Dendritic cell treated with granulocyte-macrophage colony-stimulating factor and Interleukin-4, amounts not matched to agents 40 ng/mL and 50 ng/mL, for 4 days (primary cell): Measurements from ENCODE around the gene RNF157.
"Not testable (repeated sequence)": the region's sequence is repeated elsewhere in the genome, so short reads cannot be mapped to it uniquely, and the experiment has no call there.

Experiments used
- H3K27ac Mint-ChIP-seq: one replicate; pipeline ENCODE4 v1.8.0; 2022; ENCODE audit warnings: mild to moderate bottlenecking, mixed read lengths
- H3K27me3 Mint-ChIP-seq: one replicate; pipeline ENCODE4 v1.8.0; 2022; ENCODE audit warnings: mild to moderate bottlenecking, mixed read lengths
- H3K36me3 Mint-ChIP-seq: one replicate; pipeline ENCODE4 v1.8.0; 2022; ENCODE audit warnings: low read depth, mixed read lengths
- H3K4me1 Mint-ChIP-seq: one replicate; pipeline ENCODE4 v1.8.0; 2022; ENCODE audit warnings: low read depth, mixed read lengths
- H3K4me3 Mint-ChIP-seq: one replicate; pipeline ENCODE4 v1.8.0; 2022; ENCODE audit warnings: mild to moderate bottlenecking, moderate library complexity, mixed read lengths
- H3K9me3 Mint-ChIP-seq: one replicate; pipeline ENCODE4 v1.8.0; 2022; ENCODE audit warnings: mixed read lengths
- intact Hi-C: fragments of 100-400 bp; cut with micrococcal nuclease; formaldehyde crosslinking; loops from one replicate; pipeline ENCODE4 v1.15.0; 2022

The RNF157 gene

DNA sequence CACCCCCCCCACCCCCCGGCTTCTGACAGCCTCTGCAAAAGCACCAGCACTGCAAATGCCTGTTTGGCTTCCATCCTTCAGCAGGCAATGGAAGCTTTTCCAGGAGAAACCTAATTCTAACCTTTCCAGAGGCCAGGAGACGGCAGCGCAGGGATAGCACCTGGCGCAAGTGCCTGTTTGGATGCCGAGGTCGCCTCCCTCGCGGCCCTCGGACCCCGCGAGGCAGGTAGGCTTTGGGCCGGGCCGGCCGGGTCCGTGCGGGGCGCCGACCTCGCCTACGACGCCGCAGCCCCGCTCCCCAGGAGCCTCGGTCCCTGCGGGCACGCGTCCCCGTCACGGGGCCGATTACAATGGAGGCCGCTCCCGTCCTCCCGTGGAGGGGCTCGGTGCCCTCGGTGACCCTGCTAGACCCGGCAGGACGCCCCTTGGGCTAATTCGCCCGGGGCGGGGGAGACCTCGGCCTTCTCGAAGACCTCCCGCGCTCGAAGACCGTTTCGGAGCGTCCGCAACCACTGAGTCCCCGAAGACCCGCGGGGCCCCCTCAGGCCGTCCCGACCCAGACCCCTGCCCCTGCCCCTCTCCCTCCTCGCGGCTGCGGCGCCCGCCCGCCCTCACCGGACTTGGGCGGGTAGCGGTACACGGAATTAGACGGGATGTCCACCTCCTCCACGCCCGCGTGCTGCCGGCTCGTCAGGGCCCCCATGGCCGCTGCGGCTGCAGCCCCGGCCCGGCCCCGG is 587 bp downstream of the RNF157 start:
- no peaks in the 10 kb centered on the region for H3K36me3 Mint-ChIP-seq
- intact Hi-C loops, result loop anchor here (5.0 kb wide), 1 partner anchor 38 kb away; no protein-coding TSS in a partner anchor
- H3K4me3 Mint-ChIP-seq, result peak overlapping the region; percentile 53
- H3K27me3 Mint-ChIP-seq, result peaks cover 67% of the 10 kb centered on the region
- H3K9me3 Mint-ChIP-seq, result no peaks in the 10 kb centered on the region
- no peak overlapping the region for H3K27ac Mint-ChIP-seq
- peaks cover 14% of the 10 kb centered on the region for H3K4me1 Mint-ChIP-seq

DNA sequence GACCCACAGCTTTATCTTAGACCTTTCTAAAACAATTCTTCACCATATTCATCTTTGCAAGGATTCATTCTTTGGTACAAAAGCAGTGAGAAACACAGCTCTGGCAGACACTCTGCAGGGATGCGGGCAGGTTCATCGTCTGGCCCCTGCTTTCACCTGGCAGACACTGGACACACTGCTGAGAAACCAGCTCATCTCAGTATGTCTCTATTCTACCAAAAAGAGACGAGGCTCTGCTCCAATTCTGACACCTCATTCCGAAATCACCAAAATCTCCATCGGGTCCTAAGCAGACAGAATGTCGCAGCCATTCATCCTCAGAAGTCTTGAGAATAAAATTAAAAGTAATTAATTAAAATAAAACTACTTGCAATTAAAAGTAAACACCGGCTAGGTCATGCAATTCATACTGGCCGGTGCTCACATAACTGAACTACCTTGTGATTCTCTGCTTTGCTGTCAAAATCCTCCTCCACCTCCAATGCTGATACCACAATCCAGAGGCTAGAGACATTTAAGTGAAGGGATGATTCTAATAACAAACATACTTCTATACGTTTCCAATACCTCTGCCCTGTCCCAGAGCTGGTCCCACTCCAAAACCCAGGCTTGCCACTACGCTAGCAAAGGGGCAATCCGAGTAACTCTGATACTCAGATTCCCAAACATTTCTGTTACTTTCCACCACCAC is 1.3 kb downstream of the RNF157 start:
- no peak overlapping the region for H3K27ac Mint-ChIP-seq
- H3K4me3 Mint-ChIP-seq, result no peak overlapping the region
- H3K27me3 Mint-ChIP-seq, result peaks cover 60% of the 10 kb centered on the region
- H3K4me1 Mint-ChIP-seq, result peaks cover 11% of the 10 kb centered on the region
- intact Hi-C loops, result no loop called here
- no peaks in the 10 kb centered on the region for H3K9me3 Mint-ChIP-seq
- H3K36me3 Mint-ChIP-seq, result no peaks in the 10 kb centered on the region

DNA sequence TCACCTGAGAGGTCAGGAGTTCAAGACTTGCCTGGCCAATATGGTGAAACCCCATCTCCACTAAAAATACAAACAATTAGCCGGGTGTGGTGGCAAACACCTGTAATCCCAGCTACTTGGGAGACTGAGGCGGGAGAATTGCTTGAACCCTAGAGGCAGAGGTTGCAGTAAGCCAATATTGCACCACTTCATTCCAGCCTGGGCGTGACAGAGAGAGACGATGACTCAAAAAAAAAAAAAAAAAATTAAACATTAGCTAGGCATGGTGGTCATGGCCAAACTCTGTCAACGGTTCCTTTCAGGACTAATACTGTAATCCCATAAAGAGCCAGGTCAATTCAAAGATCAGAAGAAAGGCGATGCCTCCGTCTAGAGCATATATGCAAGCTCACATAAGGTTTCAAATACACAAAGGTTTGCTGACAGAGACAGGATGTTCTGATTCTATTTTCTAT is 2.4 kb downstream of the RNF157 start:
- intact Hi-C loops, result no loop called here
- peaks cover 9% of the 10 kb centered on the region for H3K4me1 Mint-ChIP-seq
- peaks cover 57% of the 10 kb centered on the region for H3K27me3 Mint-ChIP-seq
- H3K9me3 Mint-ChIP-seq, result no peaks in the 10 kb centered on the region
- no peak overlapping the region for H3K4me3 Mint-ChIP-seq
- no peak overlapping the region for H3K27ac Mint-ChIP-seq
- no peaks in the 10 kb centered on the region for H3K36me3 Mint-ChIP-seq

DNA sequence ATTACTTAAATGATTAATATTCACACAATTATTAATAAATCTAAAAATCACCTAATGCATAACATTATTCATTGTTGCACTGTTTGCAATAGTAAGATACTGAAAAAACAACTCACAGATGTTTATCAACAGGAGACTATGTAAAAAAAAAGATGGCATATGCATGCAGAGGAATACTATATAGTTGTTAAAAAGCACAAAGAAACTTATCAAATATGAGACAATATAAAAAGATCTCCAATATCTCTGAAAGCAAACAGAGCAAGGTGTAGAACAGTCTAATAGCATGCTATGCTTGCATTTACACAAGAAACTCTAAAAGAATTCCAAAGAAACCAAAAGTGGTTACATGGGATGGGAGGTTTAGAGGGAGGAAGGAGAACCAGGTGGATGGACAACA is 3.7 kb downstream of the RNF157 start:
- H3K4me1 Mint-ChIP-seq, result peaks cover 9% of the 10 kb centered on the region
- no peaks in the 10 kb centered on the region for H3K36me3 Mint-ChIP-seq
- H3K27me3 Mint-ChIP-seq, result peaks cover 48% of the 10 kb centered on the region
- H3K9me3 Mint-ChIP-seq, result no peaks in the 10 kb centered on the region
- H3K4me3 Mint-ChIP-seq, result no peak overlapping the region
- intact Hi-C loops, result no loop called here
- H3K27ac Mint-ChIP-seq, result no peak overlapping the region

DNA sequence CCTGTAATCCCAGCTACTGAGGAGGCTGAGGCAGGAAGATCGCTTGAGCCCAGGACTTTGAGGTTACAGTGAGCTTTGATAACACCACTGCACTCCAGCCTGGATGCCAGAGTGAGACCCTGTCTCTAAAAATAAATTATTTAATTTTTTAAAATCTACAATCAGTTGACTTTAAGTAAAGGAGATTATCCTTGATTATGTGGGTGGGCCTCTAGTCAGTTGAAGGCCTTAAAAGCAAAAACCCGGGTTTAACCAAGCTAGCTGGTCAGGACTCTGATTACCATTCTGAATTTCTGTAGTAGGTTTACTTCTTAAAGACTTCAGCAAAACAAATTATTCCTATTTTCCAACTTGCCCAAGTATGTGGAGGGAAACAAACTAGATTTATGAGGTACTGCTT is 4.4 kb downstream of the RNF157 start:
- Mint-ChIP-seq H3K4me1 (peaks cover 3% of the 10 kb centered on the region), H3K4me3 (no peak overlapping the region), H3K27me3 (peaks cover 41% of the 10 kb centered on the region), H3K36me3 (no peaks in the 10 kb centered on the region), H3K9me3 (no peaks in the 10 kb centered on the region), H3K27ac (no peak overlapping the region)
- intact Hi-C loops, result no loop called here

DNA sequence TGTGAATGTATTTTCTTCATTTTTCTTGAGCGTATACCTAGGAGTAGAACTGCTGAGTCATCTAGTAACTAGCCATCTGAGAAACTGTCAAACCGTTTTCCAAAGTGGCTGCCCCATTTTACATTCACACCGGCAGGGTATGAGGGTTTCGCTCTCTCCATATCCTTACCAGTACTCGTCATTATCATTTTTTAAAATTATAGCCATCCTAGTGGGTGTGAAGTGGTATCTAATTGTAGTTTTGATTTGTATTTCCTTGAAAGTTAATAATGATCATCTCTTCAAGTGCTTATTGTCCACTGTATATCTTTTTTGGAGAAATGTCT is 6.0 kb downstream of the RNF157 start:
- H3K27me3 Mint-ChIP-seq, result peaks cover 43% of the 10 kb centered on the region
- no peaks in the 10 kb centered on the region for H3K9me3 Mint-ChIP-seq
- no peak overlapping the region for H3K27ac Mint-ChIP-seq
- H3K4me3 Mint-ChIP-seq, result no peak overlapping the region
- intact Hi-C loops, result no loop called here
- H3K4me1 Mint-ChIP-seq, result no peaks in the 10 kb centered on the region
- no peaks in the 10 kb centered on the region for H3K36me3 Mint-ChIP-seq

DNA sequence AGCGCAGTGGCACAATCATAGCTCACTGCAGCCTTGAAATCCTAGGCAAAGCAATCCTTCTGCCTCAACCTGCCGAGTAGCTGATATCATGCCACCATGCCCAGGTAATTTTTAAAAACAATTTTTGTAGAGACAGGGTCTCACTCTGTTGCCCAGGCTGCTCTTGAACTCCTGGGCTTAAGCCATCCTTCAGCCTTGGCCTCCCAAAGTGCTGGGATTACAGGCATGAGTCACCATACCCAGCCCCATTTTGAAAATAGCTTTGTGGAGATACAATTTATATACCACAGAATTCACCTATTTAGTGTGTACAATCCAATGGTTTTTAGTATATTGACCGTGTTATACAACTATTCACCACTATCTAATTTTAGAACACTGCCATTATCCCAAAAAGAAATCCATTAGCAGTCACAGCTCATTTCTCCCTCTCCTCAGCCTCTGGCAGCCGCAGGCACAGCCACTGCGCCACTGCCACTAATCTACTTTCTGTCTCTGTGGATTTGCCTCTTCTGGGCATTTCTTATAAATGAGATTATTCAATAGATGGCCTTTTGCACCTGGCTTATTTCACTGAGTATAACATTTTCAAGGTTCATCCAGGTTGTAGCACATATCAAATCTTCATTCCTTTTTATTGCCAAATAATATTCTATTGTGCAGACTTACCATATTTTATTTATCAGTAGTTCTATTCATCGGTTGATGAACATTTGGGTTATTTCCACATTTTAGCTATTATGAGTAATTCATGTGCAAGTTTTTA is 6.5 kb downstream of the RNF157 start:
- H3K4me3 Mint-ChIP-seq, result no peak overlapping the region
- H3K27ac Mint-ChIP-seq, result no peak overlapping the region
- intact Hi-C loops, result no loop called here
- H3K9me3 Mint-ChIP-seq, result no peaks in the 10 kb centered on the region
- H3K27me3 Mint-ChIP-seq, result peaks cover 42% of the 10 kb centered on the region
- H3K4me1 Mint-ChIP-seq, result no peaks in the 10 kb centered on the region
- H3K36me3 Mint-ChIP-seq, result no peaks in the 10 kb centered on the region

DNA sequence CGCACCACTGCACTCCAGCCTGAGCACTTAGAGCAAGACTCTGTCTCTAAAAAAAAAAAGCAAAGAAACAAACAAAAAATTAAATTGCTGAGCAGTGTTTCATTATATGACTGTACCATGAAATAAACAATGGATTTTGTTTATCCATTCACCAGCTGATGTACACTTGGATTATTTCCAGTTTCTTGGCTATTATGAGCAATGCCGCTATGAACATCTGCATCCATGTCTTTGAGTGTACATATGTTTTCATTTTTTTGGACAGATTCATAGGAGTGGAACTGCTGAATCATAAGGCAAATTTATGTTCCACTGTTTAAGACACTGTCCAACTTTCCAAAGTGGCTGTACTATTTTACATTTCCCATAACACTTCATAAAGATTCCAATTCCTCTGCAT is 8.0 kb downstream of the RNF157 start:
- Mint-ChIP-seq H3K27ac (no peak overlapping the region), H3K27me3 (peaks cover 33% of the 10 kb centered on the region), H3K9me3 (no peaks in the 10 kb centered on the region), H3K4me1 (peaks cover 5% of the 10 kb centered on the region), H3K4me3 (no peak overlapping the region), H3K36me3 (no peaks in the 10 kb centered on the region)
- intact Hi-C loops, result no loop called here

DNA sequence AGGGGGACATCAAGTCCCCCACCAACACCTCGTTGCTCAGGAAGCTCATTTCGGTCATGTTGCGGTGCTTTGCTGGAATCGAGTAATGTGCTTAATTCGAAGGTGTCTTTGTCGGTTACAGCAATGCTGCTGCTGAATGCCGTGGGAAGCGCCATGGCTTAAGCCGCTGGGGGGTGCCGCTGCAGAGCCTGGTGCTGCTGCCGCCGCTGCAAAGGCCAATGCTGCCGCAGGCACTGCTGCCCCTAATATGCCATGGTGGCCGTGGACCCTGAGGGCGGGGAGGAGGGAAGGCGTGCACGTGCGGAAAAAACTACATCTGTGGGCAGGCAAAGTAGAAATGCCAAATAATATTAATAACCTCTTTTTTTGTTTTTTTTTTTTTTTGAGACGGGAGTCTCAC is 13.5 kb downstream of the RNF157 start:
- H3K36me3 Mint-ChIP-seq, H3K4me1 Mint-ChIP-seq, H3K9me3 Mint-ChIP-seq, H3K27ac Mint-ChIP-seq, H3K4me3 Mint-ChIP-seq, intact Hi-C loops: not testable (repeated sequence)
- H3K27me3 Mint-ChIP-seq, result peaks cover 26% of the 10 kb centered on the region

DNA sequence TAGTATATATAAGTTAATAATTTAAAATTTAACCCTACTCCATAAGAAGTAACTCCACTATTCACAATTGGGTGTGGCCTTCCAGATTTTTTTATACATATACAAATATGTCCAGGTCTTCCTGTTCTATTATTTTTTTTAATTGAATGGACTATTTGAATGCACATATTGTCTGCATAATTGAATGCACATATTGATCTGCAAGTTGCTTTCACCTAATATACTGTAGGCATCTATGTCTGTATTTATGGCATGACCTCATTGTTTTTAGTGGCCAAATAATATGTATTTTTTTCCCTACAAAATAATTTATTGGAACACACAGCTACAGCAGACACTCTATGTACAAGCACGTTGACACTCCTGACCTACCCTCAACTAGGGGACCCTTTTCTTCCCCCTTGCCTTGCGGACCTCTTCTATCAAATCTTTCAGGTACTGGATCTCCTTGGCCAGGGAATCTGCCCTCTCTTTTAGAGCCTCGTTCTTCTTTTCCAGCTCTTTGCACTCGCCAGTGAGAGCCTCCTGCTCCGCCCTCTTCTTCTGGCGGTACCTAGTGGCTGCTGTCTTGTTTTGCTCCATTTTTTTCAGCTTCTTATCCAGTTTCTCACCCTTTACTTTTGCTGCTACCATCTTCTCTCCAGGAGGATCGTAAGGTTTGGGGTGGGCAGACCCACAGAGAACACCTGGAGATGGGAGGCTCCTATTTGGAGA is 14.8 kb downstream of the RNF157 start:
- H3K4me3 Mint-ChIP-seq, H3K27ac Mint-ChIP-seq, H3K4me1 Mint-ChIP-seq, H3K36me3 Mint-ChIP-seq, intact Hi-C loops, H3K9me3 Mint-ChIP-seq: not testable (repeated sequence)
- peaks cover 24% of the 10 kb centered on the region for H3K27me3 Mint-ChIP-seq

DNA sequence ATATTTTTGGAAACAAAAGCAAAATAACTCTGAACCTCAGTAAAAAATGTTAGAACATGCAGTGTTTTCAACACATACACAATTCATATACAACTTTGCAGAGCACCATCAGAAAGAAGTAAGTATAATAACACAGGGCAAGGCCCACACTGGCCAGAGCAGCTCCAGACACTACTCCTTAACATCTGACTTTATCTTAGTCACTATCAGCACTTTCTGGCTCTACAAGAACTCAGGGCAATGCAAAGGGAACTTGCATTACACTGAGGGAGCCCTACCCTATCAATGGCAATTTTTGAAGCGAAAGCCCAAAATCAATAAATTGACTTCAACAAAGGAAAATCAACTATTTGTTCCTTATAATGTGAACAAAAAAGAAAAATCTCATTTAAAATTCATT is 16.5 kb downstream of the RNF157 start:
- H3K4me3 Mint-ChIP-seq, result no peak overlapping the region
- intact Hi-C loops, result no loop called here
- peaks cover 14% of the 10 kb centered on the region for H3K27me3 Mint-ChIP-seq
- H3K36me3 Mint-ChIP-seq, result no peaks in the 10 kb centered on the region
- peaks cover 5% of the 10 kb centered on the region for H3K4me1 Mint-ChIP-seq
- no peak overlapping the region for H3K27ac Mint-ChIP-seq
- H3K9me3 Mint-ChIP-seq, result no peaks in the 10 kb centered on the region

DNA sequence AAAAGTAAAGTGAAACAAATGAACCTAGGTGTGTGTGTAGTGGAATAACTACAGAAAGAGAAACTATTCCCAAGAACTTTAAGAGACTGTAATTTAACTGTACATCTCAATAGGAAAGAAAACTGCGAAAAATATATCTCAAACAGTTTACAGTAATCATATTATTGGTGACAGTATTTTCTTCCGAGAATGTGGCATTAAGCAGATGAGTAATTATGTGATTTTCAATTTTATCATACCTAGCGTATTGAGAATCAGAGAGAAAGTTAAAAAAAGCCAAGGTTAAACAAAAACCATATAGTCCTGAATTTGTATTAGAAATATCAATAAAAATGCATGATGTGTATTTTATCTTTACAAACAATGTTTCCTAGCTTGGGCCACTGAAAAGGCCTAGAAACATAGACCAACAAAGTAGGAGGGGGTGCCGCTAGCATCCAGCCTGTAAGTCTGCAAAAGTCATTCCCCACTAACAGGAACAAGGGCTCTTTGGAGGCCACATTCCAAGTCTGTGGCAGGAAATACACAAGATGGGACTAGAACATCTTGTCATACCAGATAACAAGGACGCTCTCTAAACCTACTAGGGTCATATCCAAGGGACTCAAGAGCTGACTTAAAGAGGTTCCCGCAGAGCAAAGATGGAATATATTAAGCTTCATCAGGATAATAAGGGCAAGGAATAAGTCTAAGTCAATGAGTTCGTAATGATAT is 20.5 kb downstream of the RNF157 start:
- H3K27me3 Mint-ChIP-seq, result peaks cover 1% of the 10 kb centered on the region
- H3K27ac Mint-ChIP-seq, result no peak overlapping the region
- intact Hi-C loops, result no loop called here
- H3K9me3 Mint-ChIP-seq, result no peaks in the 10 kb centered on the region
- no peaks in the 10 kb centered on the region for H3K4me1 Mint-ChIP-seq
- H3K4me3 Mint-ChIP-seq, result no peak overlapping the region
- H3K36me3 Mint-ChIP-seq, result no peaks in the 10 kb centered on the region

DNA sequence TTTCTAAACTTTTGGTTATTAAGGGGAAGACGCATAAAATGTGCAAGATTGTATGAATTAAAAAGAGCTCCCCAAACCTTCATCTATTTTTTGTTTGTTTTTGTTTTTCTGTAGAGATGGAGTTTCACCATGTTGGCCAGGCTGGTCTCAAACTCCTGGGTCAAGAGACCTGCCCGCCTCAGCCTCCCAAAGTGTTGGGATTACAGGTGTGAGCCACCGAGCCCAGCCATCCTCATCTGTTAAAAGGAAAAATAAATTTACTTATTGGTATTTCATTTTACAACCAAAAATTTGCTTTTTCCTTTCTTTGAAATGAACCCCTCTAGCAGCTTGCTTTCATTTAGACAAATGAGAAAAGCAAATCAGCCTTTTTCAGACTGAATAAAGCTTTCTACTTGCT is 23.2 kb downstream of the RNF157 start:
- Mint-ChIP-seq H3K27ac (no peak overlapping the region), H3K4me3 (no peak overlapping the region), H3K9me3 (no peaks in the 10 kb centered on the region), H3K4me1 (no peaks in the 10 kb centered on the region), H3K27me3 (peaks cover 13% of the 10 kb centered on the region), H3K36me3 (no peaks in the 10 kb centered on the region)
- intact Hi-C loops, result no loop called here
